ENCODE results near the gene PRSS37.

PRSS37 gene

GRCh38 chr7:141841385-141841784 lies at the start of gene PRSS37:
Gene PRSS37, minus strand, starts transcription at chr7:141841485. Its CDS starts 436 bp downstream, at chr7:141841049.
- Mint-ChIP-seq H3K9me3 (no peaks in the 10 kb centered on the region), H3K27me3 (ENCODE audit: low read depth) (no peaks in the 10 kb centered on the region), H3K4me1 (no peaks in the 10 kb centered on the region), H3K4me3 (no peak within 1 kb of the TSS), H3K27ac (no peak within 1 kb of the TSS), H3K36me3 (ENCODE audit: low read depth) (no peaks in the 10 kb centered on the region)
- TF ChIP-seq CTCF (IDR thresholded peaks at IDR 0.05; ENCODE audit: unreplicated experiment in 3 of 3): no peak

GRCh38 chr7:141889321-141889720 lies 48.0 kb upstream of the PRSS37 start:
- no peak for TF ChIP-seq CTCF (IDR thresholded peaks at IDR 0.05; ENCODE audit: unreplicated experiment in 3 of 3)
- H3K4me1 Mint-ChIP-seq: no peaks in the 10 kb centered on the region
- H3K4me3 Mint-ChIP-seq: no peak overlapping the region
- no peak overlapping the region for H3K27ac Mint-ChIP-seq
- no peaks in the 10 kb centered on the region for H3K9me3 Mint-ChIP-seq
- no peaks in the 10 kb centered on the region for H3K36me3 Mint-ChIP-seq (ENCODE audit: low read depth)
- peaks cover 7% of the 10 kb centered on the region for H3K27me3 Mint-ChIP-seq (ENCODE audit: low read depth)

- no peaks in the 10 kb centered on the region for H3K4me1 Mint-ChIP-seq
- H3K27ac Mint-ChIP-seq: no peak overlapping the region
- H3K9me3 Mint-ChIP-seq: peaks cover 7% of the 10 kb centered on the region
- H3K36me3 Mint-ChIP-seq (ENCODE audit: low read depth): no peaks in the 10 kb centered on the region
- H3K27me3 Mint-ChIP-seq (ENCODE audit: low read depth): peaks cover 7% of the 10 kb centered on the region
- TF ChIP-seq CTCF (IDR thresholded peaks at IDR 0.05; ENCODE audit: unreplicated experiment in 3 of 3): no peak
- no peak overlapping the region for H3K4me3 Mint-ChIP-seq
Observed at GRCh38 chr7:141884539-141885225, 43.4 kb upstream of the PRSS37 start.

- peaks cover 2% of the 10 kb centered on the region for H3K27me3 Mint-ChIP-seq (ENCODE audit: low read depth)
- no peaks in the 10 kb centered on the region for H3K36me3 Mint-ChIP-seq (ENCODE audit: low read depth)
- no peak overlapping the region for H3K27ac Mint-ChIP-seq
- no peaks in the 10 kb centered on the region for H3K4me1 Mint-ChIP-seq
- H3K4me3 Mint-ChIP-seq: no peak overlapping the region
- H3K9me3 Mint-ChIP-seq: peaks cover 7% of the 10 kb centered on the region
- no peak for TF ChIP-seq CTCF (IDR thresholded peaks at IDR 0.05; ENCODE audit: unreplicated experiment in 3 of 3)
Observed at GRCh38 chr7:141880960-141881359, 39.7 kb upstream of the PRSS37 start.

- Mint-ChIP-seq H3K27ac (no peak overlapping the region), H3K4me3 (no peak overlapping the region), H3K36me3 (ENCODE audit: low read depth) (no peaks in the 10 kb centered on the region), H3K9me3 (peaks cover 10% of the 10 kb centered on the region), H3K4me1 (no peaks in the 10 kb centered on the region), H3K27me3 (ENCODE audit: low read depth) (no peaks in the 10 kb centered on the region)
- TF ChIP-seq CTCF (IDR thresholded peaks at IDR 0.05; ENCODE audit: unreplicated experiment in 3 of 3): no peak
Observed at GRCh38 chr7:141877365-141877764, 36.1 kb upstream of the PRSS37 start.

- Mint-ChIP-seq H3K4me3 (no peak overlapping the region), H3K4me1 (no peaks in the 10 kb centered on the region), H3K9me3 (peaks cover 5% of the 10 kb centered on the region), H3K27ac (no peak overlapping the region), H3K36me3 (ENCODE audit: low read depth) (no peaks in the 10 kb centered on the region), H3K27me3 (ENCODE audit: low read depth) (no peaks in the 10 kb centered on the region)
- no peak for TF ChIP-seq CTCF (IDR thresholded peaks at IDR 0.05; ENCODE audit: unreplicated experiment in 3 of 3)
Observed at GRCh38 chr7:141876371-141876770, 35.1 kb upstream of the PRSS37 start.

Measured in nephron (organoid).